Stimulated activated CD4-positive, alpha-beta T cell treated with anti-CD3 and anti-CD28 coated beads, TNF-alpha, amount 100 ng/mL, for 24 hours (primary cell): ENCODE data around the gene ZBED4.
"Not testable (repeated sequence)": the region's sequence is repeated elsewhere in the genome, so short reads cannot be mapped to it uniquely, and the experiment has no call there.

Experiments used
- DNase-seq, 3 experiments: peaks; one replicate each; pipeline ENCODE4 v3.0.0-alpha.2; 2020; ENCODE audit warnings: low read depth in 3 of 3

ZBED4 gene

GRCh38 chr22:49852898-49853894 is at the start of gene ZBED4:
ZBED4 (plus strand) TSS chr22:49853844; CDS start chr22:49883663, 29,819 bp downstream.
- DNase-seq, result peak; percentile 96 to 98 (median 98)

- no peak for DNase-seq
These were observed 46.5 kb upstream of the ZBED4 start for GRCh38 chr22:49807129-49807528.

DNA sequence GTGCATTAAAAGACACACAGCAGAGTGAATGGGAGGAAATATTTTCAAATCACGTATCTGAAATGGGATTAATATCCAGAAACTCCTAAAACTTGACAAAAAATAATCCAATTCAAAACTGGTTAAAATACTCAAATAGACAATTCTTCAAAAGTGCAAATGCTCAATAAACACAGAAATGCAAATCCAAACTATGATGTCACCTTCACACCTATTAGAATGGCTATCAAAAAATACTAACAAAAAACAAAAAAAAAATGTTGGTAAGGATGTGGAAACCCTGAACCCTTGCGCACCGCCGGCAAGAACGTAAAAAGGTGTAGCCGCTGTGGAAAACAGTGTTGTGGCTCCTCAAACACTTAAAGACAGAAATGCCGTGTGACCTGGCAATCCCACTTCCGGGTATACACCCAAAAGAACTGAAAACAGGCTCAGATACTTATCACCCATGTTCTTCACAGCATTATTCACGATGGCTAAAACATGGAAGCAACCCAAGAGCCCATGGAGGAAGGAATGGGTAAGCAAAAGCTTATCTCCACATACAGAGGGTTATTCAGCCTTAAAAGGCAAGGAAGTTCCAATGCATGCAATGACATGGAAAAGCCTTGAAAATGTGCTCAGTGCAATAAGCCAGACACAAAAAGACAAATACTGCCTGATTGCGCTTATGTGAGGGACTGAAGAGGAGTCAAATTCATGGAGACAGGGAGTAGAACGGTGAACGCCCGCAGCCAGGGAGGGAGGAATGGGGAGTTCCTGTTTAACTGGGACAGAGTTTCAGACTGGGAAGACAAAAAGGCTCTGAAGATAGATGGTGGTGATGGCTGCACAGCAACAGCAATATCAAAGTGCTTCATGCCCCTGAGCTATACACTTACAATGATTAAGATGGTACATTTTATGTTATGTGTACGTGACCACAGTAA is 45.6 kb upstream of the ZBED4 start:
- DNase-seq, result no peak

DNA sequence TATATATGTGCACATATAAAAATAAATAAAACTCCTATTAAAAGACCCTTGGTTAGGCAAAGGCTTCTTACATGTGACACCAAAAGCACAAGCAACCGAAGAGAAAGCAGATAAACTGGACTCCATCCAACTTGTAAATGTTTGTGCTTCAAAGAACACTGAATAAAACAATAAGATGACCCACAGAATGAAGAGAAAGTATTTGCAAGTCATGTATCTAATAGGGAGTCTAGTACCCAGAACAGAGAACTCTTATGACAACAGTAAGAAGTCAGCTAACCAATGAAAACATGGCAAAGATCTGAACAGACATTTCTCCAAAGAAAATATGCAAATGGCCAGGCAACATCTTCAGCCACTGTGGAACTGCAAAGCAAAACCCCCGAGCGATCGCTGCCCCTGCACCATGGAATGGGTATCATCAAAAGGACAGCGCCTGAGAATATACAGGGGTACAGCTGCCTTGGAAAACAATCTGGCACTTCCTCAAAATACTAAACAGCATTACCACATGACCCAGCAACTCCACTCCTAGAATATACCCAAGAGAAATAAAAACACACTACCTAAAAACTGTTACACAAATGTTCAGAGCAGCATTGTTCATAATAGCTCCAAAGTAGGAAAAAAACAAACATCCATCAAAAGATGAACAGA is 43.2 kb upstream of the ZBED4 start:
- no peak for DNase-seq

DNA sequence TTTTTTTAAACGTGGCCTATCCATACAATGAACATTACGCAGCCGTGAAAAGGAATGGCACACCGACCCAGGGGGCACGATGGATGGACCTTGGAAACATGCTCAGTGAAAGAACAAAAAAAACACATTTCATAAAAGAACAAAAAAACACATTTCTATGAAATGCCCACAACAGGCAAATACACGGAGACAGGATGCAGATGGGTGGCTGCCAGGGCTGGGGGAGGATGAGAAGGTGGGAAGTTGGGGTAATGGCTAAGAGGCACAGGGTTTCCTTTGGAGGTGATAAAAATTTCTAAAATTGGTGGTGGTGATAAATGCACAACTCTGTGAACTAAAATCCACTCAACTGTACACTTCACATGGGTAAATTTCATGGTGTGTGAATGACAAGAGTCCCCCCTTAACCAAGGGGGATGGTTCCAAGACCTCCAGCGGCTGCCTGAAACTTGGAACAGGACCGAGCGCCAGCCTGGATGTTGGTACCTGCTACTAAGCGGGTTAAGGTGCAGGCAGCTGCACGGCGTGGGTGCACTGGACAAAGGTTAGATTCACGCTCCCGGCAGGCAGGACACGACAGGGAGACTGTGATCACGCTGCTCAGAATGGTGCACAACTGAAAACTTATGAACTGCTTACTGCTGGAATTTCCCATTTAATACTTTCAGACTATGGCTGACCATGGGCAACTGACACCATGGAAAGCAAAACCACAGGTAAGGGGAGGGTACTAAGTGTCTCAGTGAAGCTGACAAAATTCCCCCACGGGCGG is 42.4 kb upstream of the ZBED4 start:
- no peak for DNase-seq

GRCh38 chr22:49812838-49813237 is 40.8 kb upstream of the ZBED4 start:
- DNase-seq, result no peak

DNA sequence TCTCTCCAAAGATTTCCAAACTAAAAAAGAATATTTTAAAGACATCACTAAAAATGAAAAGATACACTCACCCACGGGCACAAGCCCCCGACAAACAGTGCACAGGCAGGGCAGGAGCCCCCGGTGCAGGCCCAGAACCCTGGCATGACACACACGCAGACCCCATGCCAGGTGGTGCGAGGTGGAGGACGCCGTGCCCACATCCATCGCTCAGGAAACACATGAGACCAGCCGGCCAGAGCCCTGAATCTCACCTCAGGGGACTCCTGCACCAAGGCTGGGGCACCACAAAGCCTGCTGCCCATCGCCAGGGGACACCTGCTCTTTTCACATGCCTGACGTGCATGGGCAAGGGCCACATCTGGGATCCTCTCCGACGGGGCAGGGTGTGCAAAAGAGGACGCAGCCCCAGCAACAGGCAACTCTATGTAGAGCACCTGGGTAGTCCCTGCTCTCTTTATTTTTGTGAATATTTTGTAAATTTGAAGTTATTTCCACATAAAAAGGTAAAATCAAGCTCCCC is 39.4 kb upstream of the ZBED4 start:
- no peak for DNase-seq

GRCh38 chr22:49814856-49815255 is 38.8 kb upstream of the ZBED4 start:
- DNase-seq, result no peak

DNA sequence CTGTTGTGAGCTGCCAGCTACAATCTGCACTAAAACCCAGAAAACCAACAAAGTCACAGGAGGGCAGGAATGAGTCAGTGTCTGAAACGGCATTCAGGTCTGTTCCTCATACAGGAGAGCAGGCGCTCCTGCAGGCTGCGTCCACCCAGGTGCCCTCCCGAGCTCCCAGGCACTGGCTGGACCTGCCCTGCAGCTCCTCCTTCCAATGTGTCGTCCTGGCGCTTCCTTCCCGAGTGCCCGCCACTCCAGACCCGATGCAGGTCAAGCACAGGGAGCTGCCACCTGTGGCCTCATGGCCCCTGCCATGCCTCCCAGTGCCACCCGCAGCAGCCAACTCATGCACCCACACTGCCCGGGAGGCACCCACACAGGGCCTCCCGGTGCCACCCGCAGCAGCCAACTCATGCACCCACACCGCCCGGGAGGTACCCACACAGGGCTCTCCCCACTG is 38.0 kb upstream of the ZBED4 start:
- no peak for DNase-seq

DNA sequence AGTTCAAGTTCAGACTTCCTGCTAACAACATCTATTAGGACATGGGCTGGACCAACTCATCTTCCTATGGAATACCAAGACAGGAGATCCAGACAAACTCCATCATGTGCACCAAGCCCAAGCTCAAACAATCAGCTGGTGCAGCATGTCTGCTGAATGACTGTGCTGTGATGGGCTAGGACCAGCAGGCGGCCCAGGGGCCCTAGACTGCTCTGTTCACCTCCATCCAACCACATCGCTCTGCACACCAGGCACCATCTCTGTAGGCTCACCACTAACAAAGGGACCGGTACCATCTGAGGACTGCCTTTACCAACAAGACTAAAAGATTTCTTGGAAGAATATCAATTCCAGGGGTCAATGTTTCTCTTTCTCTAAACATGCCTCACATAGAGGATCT is 36.3 kb upstream of the ZBED4 start:
- DNase-seq, result no peak

DNA sequence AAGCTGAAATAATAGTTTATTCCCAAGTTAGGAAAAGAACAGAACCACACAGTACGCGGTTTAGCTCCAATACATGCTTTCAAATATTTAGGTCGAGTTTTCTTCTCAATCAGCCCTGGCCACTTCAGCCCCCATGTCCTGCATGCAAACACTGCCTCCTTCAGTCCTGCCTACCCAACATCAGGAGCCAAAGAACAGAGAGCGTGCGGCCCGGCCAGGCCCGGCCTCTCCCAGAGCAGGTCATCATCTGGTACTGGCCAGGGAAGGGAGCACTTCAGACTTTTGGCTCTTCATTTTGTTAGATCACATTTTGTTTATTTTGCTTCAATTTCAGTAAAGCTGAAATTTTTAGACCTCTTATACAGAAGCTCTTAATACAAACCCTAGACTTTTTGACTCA is 32.7 kb upstream of the ZBED4 start:
- DNase-seq, result no peak

DNA sequence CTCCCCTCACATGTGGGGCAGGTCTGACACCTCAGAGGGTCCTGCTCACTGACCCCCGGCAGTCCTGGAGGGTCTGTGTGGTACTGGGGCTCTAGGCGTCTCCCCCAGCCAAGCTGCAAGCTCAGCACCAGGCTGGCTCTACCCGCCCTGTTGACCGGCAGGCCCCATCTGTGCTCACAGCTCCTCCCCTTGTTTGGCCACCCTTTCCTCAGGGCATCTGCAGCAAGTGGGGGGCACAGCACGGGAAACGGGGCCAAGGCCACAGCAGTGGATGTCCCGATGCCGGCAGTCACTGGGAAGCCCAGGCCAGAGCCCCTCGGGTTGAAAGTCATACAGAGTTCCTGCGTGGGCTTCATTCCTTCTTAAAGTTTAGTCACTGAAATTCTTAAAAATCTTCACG is 31.9 kb upstream of the ZBED4 start:
- DNase-seq, result not testable (repeated sequence)

- DNase-seq, result no peak
These were observed 30.2 kb upstream of the ZBED4 start for GRCh38 chr22:49823289-49824045.

GRCh38 chr22:49824185-49824925 is 29.3 kb upstream of the ZBED4 start:
- no peak for DNase-seq

DNA sequence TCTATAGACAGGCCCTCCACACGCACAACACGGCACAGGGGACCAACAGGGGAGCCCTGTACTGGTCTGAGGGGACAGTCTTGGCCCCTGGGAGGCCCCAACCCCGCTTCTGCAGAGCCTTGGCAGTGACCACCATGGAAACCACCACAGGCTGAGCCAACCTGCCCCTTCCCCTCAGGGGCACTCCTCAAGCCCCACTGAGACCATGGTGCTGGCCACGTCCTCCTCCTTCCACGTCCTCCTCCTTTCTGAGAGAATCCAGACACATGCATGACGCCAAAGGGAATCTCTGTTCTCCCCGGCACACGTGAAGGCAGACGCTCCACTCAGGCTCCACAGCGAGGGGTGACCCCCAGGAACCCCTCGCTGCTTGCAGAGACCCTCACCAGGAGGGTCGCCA is 28.7 kb upstream of the ZBED4 start:
- no peak for DNase-seq

GRCh38 chr22:49825436-49825835 is 28.2 kb upstream of the ZBED4 start:
- no peak for DNase-seq

DNA sequence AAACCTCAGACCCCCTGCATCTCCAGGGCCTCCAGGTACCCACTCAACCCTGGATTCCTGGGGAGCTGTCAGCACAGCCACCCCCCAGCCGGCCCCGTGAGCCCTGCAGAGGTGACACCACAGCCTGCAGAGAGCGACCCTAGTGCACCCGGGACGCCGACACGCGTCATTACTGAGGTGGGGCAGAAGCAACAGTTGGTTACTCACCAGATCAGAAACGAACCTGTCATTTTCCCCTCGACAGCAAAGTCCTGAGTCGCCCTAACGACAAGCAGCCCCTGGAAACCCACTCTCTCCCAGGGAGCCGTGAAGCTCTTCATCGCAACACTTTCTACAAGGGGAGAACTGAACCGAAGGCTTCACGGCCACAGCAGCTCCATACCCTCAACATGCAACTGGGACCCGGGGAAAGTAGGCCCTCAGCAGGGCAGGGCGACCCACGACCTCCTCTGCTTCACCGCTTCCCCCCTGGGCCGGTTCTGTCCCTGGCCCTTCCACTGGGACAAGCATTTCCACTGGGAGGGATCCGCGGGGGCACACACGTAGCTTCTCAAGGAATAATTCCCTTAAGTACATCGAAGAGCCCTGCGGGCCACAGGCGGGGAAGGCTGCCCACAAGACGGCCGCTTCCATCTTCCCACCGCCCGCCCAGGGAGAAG is 27.6 kb upstream of the ZBED4 start:
- DNase-seq, result peak; percentile 43 to 65 (median 49)

- DNase-seq, result no peak
These were observed 26.9 kb upstream of the ZBED4 start for GRCh38 chr22:49826603-49827270.
